H54 (cell line): ENCODE data around the gene RHOB.
"Not testable (repeated sequence)": the region's sequence is repeated elsewhere in the genome, so short reads cannot be mapped to it uniquely, and the experiment has no call there.

ENCODE experiments used
- DNase-seq: peaks from one replicate; pipeline ENCODE4 v3.0.0; 2011; ENCODE audit warnings: low spot score, mixed read lengths; ENCODE audit not compliant: insufficient read length
- FAIRE-seq: peaks from 3 replicates; lab custom pipeline; 2011; peaks lifted over from hg19 to GRCh38; lab: Jason Lieb, UNC
- POLR2A ChIP-seq: IDR thresholded peaks from 2 replicates; pipeline ENCODE4 v1.6.1; 2011; ENCODE audit warnings: low read depth, mild to moderate bottlenecking, low read length

Gene RHOB

GRCh38 chr2:20485612-20486388 lies 38.9 kb downstream of the RHOB start:
- TF ChIP-seq POLR2A: no peak
- DNase-seq: no peak
- no peak for FAIRE-seq

- FAIRE-seq (no peak), DNase-seq (no peak)
- TF ChIP-seq POLR2A: no peak
These were observed 39.7 kb downstream of the RHOB start for GRCh38 chr2:20486571-20486970.

- TF ChIP-seq POLR2A: no peak
- FAIRE-seq (no peak), DNase-seq (no peak)
These were observed 40.1 kb downstream of the RHOB start for GRCh38 chr2:20487030-20487391.

GRCh38 chr2:20487392-20488174 lies 40.7 kb downstream of the RHOB start:
- TF ChIP-seq POLR2A: no peak
- DNase-seq (no peak), FAIRE-seq (no peak)

GRCh38 chr2:20488201-20488641 lies 41.3 kb downstream of the RHOB start:
- TF ChIP-seq POLR2A: no peak
- DNase-seq: no peak
- no peak for FAIRE-seq

- DNase-seq (no peak), FAIRE-seq (no peak)
- TF ChIP-seq POLR2A: no peak
These were observed 41.9 kb downstream of the RHOB start for GRCh38 chr2:20488782-20489181.

- DNase-seq: no peak
- TF ChIP-seq POLR2A: no peak
- no peak for FAIRE-seq
These were observed 43.7 kb downstream of the RHOB start for GRCh38 chr2:20490300-20491181.

- TF ChIP-seq POLR2A: no peak
- DNase-seq (peak; percentile 45), FAIRE-seq (no peak)
These were observed 45.1 kb downstream of the RHOB start for GRCh38 chr2:20491739-20492531.

- not testable (repeated sequence) for DNase-seq, FAIRE-seq
These were observed 46.2 kb downstream of the RHOB start for GRCh38 chr2:20493095-20493494.

- TF ChIP-seq POLR2A: no peak
- DNase-seq: no peak
- FAIRE-seq: no peak
These were observed 47.4 kb downstream of the RHOB start for GRCh38 chr2:20494241-20494640.

- peak; percentile 50 for DNase-seq
- peak; percentile 27 for FAIRE-seq
These were observed 49.4 kb downstream of the RHOB start for GRCh38 chr2:20496076-20496872.

GRCh38 chr2:20496942-20497341 lies 50.1 kb downstream of the RHOB start:
- TF ChIP-seq POLR2A: no peak
- DNase-seq: no peak
- no peak for FAIRE-seq

More at GRCh38 chr2:20496076-20496872, 49.4 kb downstream of the RHOB start:
- TF ChIP-seq POLR2A: no peak
